ENCODE results near the gene CDYL2. TPM values are rescaled to one million over a fixed set of nuclear protein-coding genes. Genes with fewer than 3 reads are reported as not detected.

Gene CDYL2
- total RNA-seq, 6 experiments from 2014 or later = 15.4 to 22.5 (median 20.6) TPM

GRCh38 chr16:80807906-80808305 is 3.5 kb upstream of the CDYL2 start:
- Mint-ChIP-seq H3K4me1 (ENCODE audit: low read depth) (peaks cover 20% of the 10 kb centered on the region), H3K4me3 (no peak overlapping the region), H3K9me3 (peaks cover 3% of the 10 kb centered on the region; the same call in 1 of the 2 replicates), H3K27me3 (ENCODE audit: insufficient read depth) (no peaks in the 10 kb centered on the region; the same call in 1 of the 2 replicates), H3K36me3 (ENCODE audit: low read depth) (peaks cover 5% of the 10 kb centered on the region), H3K27ac (peak overlapping the region; percentile 76; the same call in 1 of the 2 replicates)
- no peak for DNase-seq
- no peak for TF ChIP-seq CTCF (IDR thresholded peaks at IDR 0.05)

- H3K36me3 Mint-ChIP-seq (ENCODE audit: low read depth) = peaks cover 11% of the 10 kb centered on the region
- peak; percentile 79 for DNase-seq
- peaks cover 28% of the 10 kb centered on the region for H3K4me1 Mint-ChIP-seq (ENCODE audit: low read depth)
- TF ChIP-seq CTCF (IDR thresholded peaks at IDR 0.05) = no peak
- H3K27me3 Mint-ChIP-seq (ENCODE audit: insufficient read depth) = no peaks in the 10 kb centered on the region; the same call in 1 of the 2 replicates
- H3K27ac Mint-ChIP-seq = peak overlapping the region; percentile 76
- H3K9me3 Mint-ChIP-seq = no peaks in the 10 kb centered on the region
- H3K4me3 Mint-ChIP-seq = peak overlapping the region; percentile 81
These were observed 2.5 kb upstream of the CDYL2 start for GRCh38 chr16:80806927-80807340.

- Mint-ChIP-seq H3K4me1 (ENCODE audit: low read depth) (peaks cover 30% of the 10 kb centered on the region), H3K9me3 (no peaks in the 10 kb centered on the region), H3K27ac (peak overlapping the region; percentile 76), H3K36me3 (ENCODE audit: low read depth) (peaks cover 12% of the 10 kb centered on the region), H3K27me3 (ENCODE audit: insufficient read depth) (no peaks in the 10 kb centered on the region), H3K4me3 (peak overlapping the region; percentile 81)
- TF ChIP-seq CTCF (IDR thresholded peaks at IDR 0.05) = no peak
- no peak for DNase-seq
These were observed 1.9 kb upstream of the CDYL2 start for GRCh38 chr16:80806289-80806688.

- peak; percentile 66 for DNase-seq
- TF ChIP-seq CTCF (IDR thresholded peaks at IDR 0.05) = no peak
- Mint-ChIP-seq H3K27ac (peak overlapping the region; percentile 82), H3K36me3 (ENCODE audit: low read depth) (peaks cover 12% of the 10 kb centered on the region), H3K27me3 (ENCODE audit: insufficient read depth) (no peaks in the 10 kb centered on the region), H3K4me1 (ENCODE audit: low read depth) (peaks cover 30% of the 10 kb centered on the region), H3K4me3 (peak overlapping the region; percentile 90), H3K9me3 (no peaks in the 10 kb centered on the region)
These were observed 307 bp downstream of the CDYL2 start for GRCh38 chr16:80804056-80804525.

- peaks cover 12% of the 10 kb centered on the region for H3K36me3 Mint-ChIP-seq (ENCODE audit: low read depth)
- H3K4me1 Mint-ChIP-seq (ENCODE audit: low read depth) = peaks cover 30% of the 10 kb centered on the region
- peak overlapping the region; percentile 90 for H3K4me3 Mint-ChIP-seq
- H3K9me3 Mint-ChIP-seq = no peaks in the 10 kb centered on the region
- no peaks in the 10 kb centered on the region for H3K27me3 Mint-ChIP-seq (ENCODE audit: insufficient read depth)
- peak; percentile 76 for TF ChIP-seq CTCF (IDR thresholded peaks at IDR 0.05)
- no peak for DNase-seq
- H3K27ac Mint-ChIP-seq = peak overlapping the region; percentile 28; the same call in 1 of the 2 replicates
These were observed 901 bp downstream of the CDYL2 start for GRCh38 chr16:80803339-80804055.

Measured in HFFc6 (cell line).